Measurements from ENCODE around the gene CDH13. TPM values are rescaled to one million over a fixed set of nuclear protein-coding genes. Genes with fewer than 3 reads are reported as not detected.

CDH13 gene
- total and polyA plus RNA-seq, 2 of the 8 experiments (the other 6 are each of a cell fraction or from before 2014, with no cell fraction given) = 2.3 to 2.4 TPM

GRCh38 chr16:82623241-82623640, 3.5 kb upstream of the CDH13 start:
- Histone ChIP-seq H3K4me3 (ENCODE audit: extremely low read depth in 1 of 4, insufficient read depth in 2 of 4, low read depth in 3 of 4, low read length in 4 of 4) (no peak overlapping the region), H3K9ac (replicated peaks in 1 of 4; ENCODE audit: extremely low read depth in 1 of 4, low read depth in 3 of 4, low read length in 3 of 4) (no peak overlapping the region), H4K5ac (ENCODE audit: insufficient read length, low read depth, low read length) (no peak overlapping the region), H3K79me1 (ENCODE audit: low read depth, low read length) (no peaks in the 10 kb centered on the region), H3K79me2 (ENCODE audit: control insufficient read depth in 1 of 2, insufficient read depth in 2 of 2, low read length in 2 of 2) (no peaks in the 10 kb centered on the region), H3K36me3 (ENCODE audit: control insufficient read depth in 2 of 4, insufficient read depth in 4 of 4, low read length in 3 of 4) (no peaks in the 10 kb centered on the region), H3K9me3 (ENCODE audit: insufficient read depth in 2 of 2, low read depth in 1 of 2, low read length in 1 of 2) (no peaks in the 10 kb centered on the region), H4K8ac (ENCODE audit: extremely low read depth, insufficient read depth, low read length) (no peak overlapping the region), H3K14ac (ENCODE audit: insufficient read length) (no peak overlapping the region), H3K4me2 (ENCODE audit: insufficient read depth in 1 of 2, low read depth in 2 of 2, low read length in 2 of 2) (no peak overlapping the region), H2BK5ac (ENCODE audit: low read depth, low read length) (no peak overlapping the region), H4K91ac (replicated peaks; ENCODE audit: insufficient read length, low read length) (no peak overlapping the region), H2BK15ac (ENCODE audit: low read length) (no peak overlapping the region), H4K20me1 (replicated peaks in 1 of 2; ENCODE audit: control insufficient read depth in 1 of 2, insufficient read depth in 2 of 2, low read length in 2 of 2) (no peaks in the 10 kb centered on the region), H3K56ac (replicated peaks; ENCODE audit: insufficient read length, low read depth, low read length) (no peak overlapping the region), H3K23me2 (ENCODE audit: low read depth, low read length) (peaks cover 11% of the 10 kb centered on the region; the same call in 1 of the 2 replicates), H3K4me1 (replicated peaks in 1 of 4; ENCODE audit: control insufficient read depth in 3 of 4, insufficient read depth in 4 of 4, low read length in 3 of 4) (peaks cover 0 to 7% (median 3%) of the 10 kb centered on the region in 4 experiments; a peak in 5 of 7 replicates), H2AK5ac (ENCODE audit: low read depth, low read length) (no peak overlapping the region), H3K23ac (ENCODE audit: insufficient read length) (no peak overlapping the region), H3K27ac (ENCODE audit: low read depth, low read length) (no peak overlapping the region), H2BK120ac (replicated peaks; ENCODE audit: low read depth, low read length) (no peak overlapping the region), H3K27me3 (replicated peaks in 1 of 4; ENCODE audit: control insufficient read depth in 3 of 4, extremely low read depth in 1 of 4, insufficient read depth in 3 of 4, low read length in 3 of 4) (peaks cover 13 to 37% (median 32%) of the 10 kb centered on the region in 4 experiments), H2BK12ac (ENCODE audit: low read depth, low read length) (no peak overlapping the region), H3K4ac (replicated peaks; ENCODE audit: insufficient read length, low read depth, low read length) (no peak overlapping the region), H2BK20ac (ENCODE audit: low read length) (no peak overlapping the region), H2AFZ (ENCODE audit: low read length) (no peak overlapping the region), H3K18ac (ENCODE audit: extremely low read depth, low read length) (no peak overlapping the region)
- ChIA-PET CTCF (ENCODE audit: partially characterized antibody) (interaction anchor here (1.0 to 2.2 kb wide), 7 partner anchors 9 to 360 kb away, joined by 4 to 10 read pairs (median 6); no protein-coding TSS in a partner anchor), POLR2A (ENCODE audit: partially characterized antibody) (no interaction called here)
- WGBS, 2 experiments (ENCODE audit: extremely low coverage in 1 of 2, insufficient coverage in 1 of 2, insufficient read length in 1 of 2, insufficient replicate concordance in 2 of 2, low coverage in 1 of 2, low lambda C conversion rate in 2 of 2, missing lambda C conversion rate in 1 of 2) = 87% methylated on average over 7 of the region's 7 CpGs; no CpG with 5 or more reads in 1 of the 2 experiments
- DNase-seq (ENCODE audit: low read depth in 1 of 2, low spot score in 2 of 2) (no peak), FAIRE-seq (no peak)
- TF ChIP-seq RXRA (IDR thresholded peaks at IDR 0.05; ENCODE audit: insufficient read depth, low read depth, low read length) (no peak), SIRT6 (IDR thresholded peaks at IDR 0.05; ENCODE audit: low read length) (no peak), SP4 (IDR thresholded peaks at IDR 0.05; ENCODE audit: low read length) (no peak), POLR2AphosphoS5 (IDR thresholded peaks at IDR 0.05; ENCODE audit: low read depth, low read length) (no peak)
